ENCODE measurements around the gene HAUS7.
A peak's percentile ranks its signal among the peaks of the same experiment; 100 is the strongest.

HAUS7 gene

GRCh38 chrX:153400146-153401132, 69.9 kb downstream of the HAUS7 start:
- no peak for DNase-seq (ENCODE audit: low read depth)
- no peak overlapping the region for H3K4me3 ChIP-seq (ENCODE audit: low read depth, low read length)
- TF ChIP-seq CTCF (IDR thresholded peaks at IDR 0.05; ENCODE audit: control insufficient read depth, extremely low read depth, insufficient read depth): peak; percentile 84

GRCh38 chrX:153398275-153398960, 72.0 kb downstream of the HAUS7 start:
- H3K4me3 ChIP-seq (ENCODE audit: low read depth, low read length): no peak overlapping the region
- no peak for TF ChIP-seq CTCF (IDR thresholded peaks at IDR 0.05; ENCODE audit: control insufficient read depth, extremely low read depth, insufficient read depth)
- no peak for DNase-seq (ENCODE audit: low read depth)
